Measurements from ENCODE around the gene RBP3.

RBP3 gene

DNA sequence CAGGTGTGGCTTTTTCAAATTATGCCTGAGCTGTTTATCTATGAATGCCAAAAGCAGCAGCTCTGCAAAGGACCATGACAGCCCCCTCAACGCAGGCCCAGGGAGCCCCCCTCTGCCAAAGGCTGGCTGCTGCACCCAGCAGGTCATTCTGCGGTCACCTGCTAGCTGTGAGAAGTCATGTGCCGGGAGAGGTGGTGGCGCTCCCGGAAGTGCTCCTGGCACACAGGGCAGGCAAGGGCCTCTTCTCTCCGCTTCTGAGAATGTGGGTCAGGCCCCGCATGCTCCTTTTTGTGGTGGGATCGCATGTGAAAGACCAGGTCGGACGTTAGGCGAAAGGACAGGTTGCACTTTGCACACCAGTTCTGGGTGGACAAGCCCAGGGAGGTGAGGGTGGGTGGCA lies 19.5 kb downstream of the RBP3 start:
- no peak overlapping the region for H3K9ac ChIP-seq (ENCODE audit: low read depth, low read length)
- no peak for ATAC-seq (ENCODE audit: insufficient read depth, low read depth)

DNA sequence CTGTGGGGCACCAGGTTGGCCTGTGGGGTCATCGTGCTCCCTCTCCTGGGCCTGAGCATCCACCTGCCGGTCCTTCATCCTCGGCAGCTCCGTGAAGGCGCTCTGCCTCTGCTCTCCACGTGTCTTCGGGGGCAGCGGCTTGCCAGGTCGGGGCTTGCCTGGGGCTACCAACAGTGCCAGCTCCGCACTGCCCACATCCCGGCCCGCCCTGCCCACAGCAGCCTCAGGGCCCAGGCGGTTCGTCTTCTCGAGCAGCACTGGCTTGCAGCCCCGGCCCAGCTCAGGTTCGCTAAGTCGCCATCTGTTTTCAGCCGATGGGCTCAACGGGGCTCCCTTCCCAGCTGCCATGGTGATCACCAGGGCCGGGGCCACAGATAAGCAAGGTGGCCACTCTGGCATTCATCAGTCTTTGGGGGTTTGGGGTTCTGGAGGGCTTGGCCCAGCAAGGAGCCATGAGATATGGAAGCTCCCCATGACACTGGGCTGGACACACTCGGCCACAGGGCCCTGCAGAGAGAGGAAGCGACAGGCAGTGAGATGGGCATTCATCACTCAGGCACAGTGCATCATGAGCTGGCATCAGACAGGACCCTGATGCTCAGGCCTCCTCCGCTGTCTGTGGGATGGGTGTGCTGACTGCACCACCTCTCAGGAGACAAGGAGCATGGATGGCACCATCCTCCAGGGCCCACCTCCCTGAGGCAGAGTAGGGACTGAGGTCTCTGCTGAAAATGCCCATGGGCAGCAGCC lies 20.4 kb downstream of the RBP3 start:
- no peak overlapping the region for H2AFZ ChIP-seq (ENCODE audit: low read depth, low read length)
- no peaks in the 10 kb centered on the region for H3K79me2 ChIP-seq (ENCODE audit: insufficient read depth, low read length)
- no peak overlapping the region for H3K4me2 ChIP-seq (ENCODE audit: insufficient read depth, low read length)
- no peaks in the 10 kb centered on the region for H3K9me3 ChIP-seq (ENCODE audit: insufficient read depth, low read length, severe bottlenecking)
- no peaks in the 10 kb centered on the region for H3K4me1 ChIP-seq (ENCODE audit: insufficient read depth, low read length)
- H3K27ac ChIP-seq (ENCODE audit: low read length), result no peak overlapping the region
- H4K20me1 ChIP-seq (ENCODE audit: insufficient read depth, low read length), result 0 out of 2 replicates have a peak, but pooled peaks cover 4% of the 10 kb centered on the region
- ATAC-seq (ENCODE audit: insufficient read depth, low read depth) (no peak), DNase-seq (no peak)
- TF ChIP-seq, protein P1, sequence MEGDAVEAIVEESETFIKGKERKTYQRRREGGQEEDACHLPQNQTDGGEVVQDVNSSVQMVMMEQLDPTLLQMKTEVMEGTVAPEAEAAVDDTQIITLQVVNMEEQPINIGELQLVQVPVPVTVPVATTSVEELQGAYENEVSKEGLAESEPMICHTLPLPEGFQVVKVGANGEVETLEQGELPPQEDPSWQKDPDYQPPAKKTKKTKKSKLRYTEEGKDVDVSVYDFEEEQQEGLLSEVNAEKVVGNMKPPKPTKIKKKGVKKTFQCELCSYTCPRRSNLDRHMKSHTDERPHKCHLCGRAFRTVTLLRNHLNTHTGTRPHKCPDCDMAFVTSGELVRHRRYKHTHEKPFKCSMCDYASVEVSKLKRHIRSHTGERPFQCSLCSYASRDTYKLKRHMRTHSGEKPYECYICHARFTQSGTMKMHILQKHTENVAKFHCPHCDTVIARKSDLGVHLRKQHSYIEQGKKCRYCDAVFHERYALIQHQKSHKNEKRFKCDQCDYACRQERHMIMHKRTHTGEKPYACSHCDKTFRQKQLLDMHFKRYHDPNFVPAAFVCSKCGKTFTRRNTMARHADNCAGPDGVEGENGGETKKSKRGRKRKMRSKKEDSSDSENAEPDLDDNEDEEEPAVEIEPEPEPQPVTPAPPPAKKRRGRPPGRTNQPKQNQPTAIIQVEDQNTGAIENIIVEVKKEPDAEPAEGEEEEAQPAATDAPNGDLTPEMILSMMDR (IDR thresholded peaks at IDR 0.05; ENCODE audit: borderline replicate concordance, extremely low read depth, low read length, poor library complexity, severe bottlenecking), result no peak
- no peak for TF ChIP-seq EZH2 (IDR thresholded peaks at IDR 0.05; ENCODE audit: borderline replicate concordance, low read depth, low read length, severe bottlenecking)
- H3K27me3 ChIP-seq (ENCODE audit: insufficient read depth, low read length, poor library complexity), result peaks cover 15% of the 10 kb centered on the region
- no peak overlapping the region for H3K4me3 ChIP-seq (ENCODE audit: low read depth in 1 of 2, low read length in 2 of 2)
- no peaks in the 10 kb centered on the region for H3K36me3 ChIP-seq (ENCODE audit: insufficient read depth, low read length)
- no peak overlapping the region for H3K9ac ChIP-seq (ENCODE audit: low read depth, low read length)

More for the DNA sequence above, 19.5 kb downstream of the RBP3 start:
- no peaks in the 10 kb centered on the region for H3K79me2 ChIP-seq (ENCODE audit: insufficient read depth, low read length)
- H3K27ac ChIP-seq (ENCODE audit: low read length), result no peak overlapping the region
- H3K9me3 ChIP-seq (ENCODE audit: insufficient read depth, low read length, severe bottlenecking), result no peaks in the 10 kb centered on the region
- no peaks in the 10 kb centered on the region for H3K4me1 ChIP-seq (ENCODE audit: insufficient read depth, low read length)
- H3K4me3 ChIP-seq (ENCODE audit: low read depth in 1 of 2, low read length in 2 of 2), result no peak overlapping the region
- H4K20me1 ChIP-seq (ENCODE audit: insufficient read depth, low read length), result 0 out of 2 replicates have a peak, but pooled peaks cover 4% of the 10 kb centered on the region
- H3K4me2 ChIP-seq (ENCODE audit: insufficient read depth, low read length), result no peak overlapping the region
- peaks cover 15% of the 10 kb centered on the region for H3K27me3 ChIP-seq (ENCODE audit: insufficient read depth, low read length, poor library complexity)
- no peak for DNase-seq
- no peaks in the 10 kb centered on the region for H3K36me3 ChIP-seq (ENCODE audit: insufficient read depth, low read length)
- H2AFZ ChIP-seq (ENCODE audit: low read depth, low read length), result no peak overlapping the region
- no peak for TF ChIP-seq EZH2 (IDR thresholded peaks at IDR 0.05; ENCODE audit: borderline replicate concordance, low read depth, low read length, severe bottlenecking)
- TF ChIP-seq, protein P1 (IDR thresholded peaks at IDR 0.05; ENCODE audit: borderline replicate concordance, extremely low read depth, low read length, poor library complexity, severe bottlenecking), result no peak

DNA sequence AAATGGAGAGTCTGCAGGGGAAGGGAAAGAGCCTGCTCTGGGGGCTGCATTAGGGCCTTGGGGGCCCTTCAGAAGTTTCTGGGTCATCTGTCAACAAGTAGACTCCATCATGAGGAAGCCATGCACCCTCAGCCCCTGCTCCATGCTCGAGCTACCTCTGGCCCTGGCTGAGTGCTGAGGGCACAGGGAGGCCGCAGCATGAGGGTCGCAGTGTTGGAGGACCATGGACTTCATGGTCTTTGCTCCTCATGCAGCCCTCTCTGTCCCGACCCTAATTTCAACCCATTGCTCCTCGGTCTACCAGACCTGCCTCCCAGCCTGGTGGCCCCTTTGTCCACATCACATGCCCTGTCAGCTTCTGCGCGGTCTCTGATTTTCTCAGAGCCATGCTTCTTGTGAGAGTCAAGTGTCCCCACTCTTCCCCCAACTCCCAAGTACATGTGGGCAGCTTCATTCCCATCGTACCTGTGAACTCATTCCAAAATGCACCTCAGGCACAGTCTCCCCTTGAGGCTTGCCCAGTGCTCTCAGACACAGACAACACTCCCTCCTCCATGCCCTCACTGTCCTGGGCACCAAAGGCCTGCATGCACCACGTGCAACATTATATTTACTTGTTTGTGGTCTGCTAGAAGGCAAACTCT lies 21.2 kb downstream of the RBP3 start:
- Histone ChIP-seq H3K9me3 (ENCODE audit: insufficient read depth, low read length, severe bottlenecking) (no peaks in the 10 kb centered on the region), H3K4me2 (ENCODE audit: insufficient read depth, low read length) (no peak overlapping the region), H3K4me3 (ENCODE audit: low read depth in 1 of 2, low read length in 2 of 2) (no peak overlapping the region), H3K4me1 (ENCODE audit: insufficient read depth, low read length) (no peaks in the 10 kb centered on the region), H3K79me2 (ENCODE audit: insufficient read depth, low read length) (no peaks in the 10 kb centered on the region), H2AFZ (ENCODE audit: low read depth, low read length) (no peak overlapping the region), H3K36me3 (ENCODE audit: insufficient read depth, low read length) (no peaks in the 10 kb centered on the region), H4K20me1 (ENCODE audit: insufficient read depth, low read length) (0 out of 2 replicates have a peak, but pooled peaks cover 4% of the 10 kb centered on the region), H3K27me3 (ENCODE audit: insufficient read depth, low read length, poor library complexity) (peaks cover 12% of the 10 kb centered on the region), H3K27ac (ENCODE audit: low read length) (no peak overlapping the region), H3K9ac (ENCODE audit: low read depth, low read length) (no peak overlapping the region)
- DNase-seq, result no peak
- TF ChIP-seq EZH2 (IDR thresholded peaks at IDR 0.05; ENCODE audit: borderline replicate concordance, low read depth, low read length, severe bottlenecking), result no peak
- TF ChIP-seq, protein P1 (IDR thresholded peaks at IDR 0.05; ENCODE audit: borderline replicate concordance, extremely low read depth, low read length, poor library complexity, severe bottlenecking), result no peak
- ATAC-seq (ENCODE audit: insufficient read depth, low read depth), result no peak

Data from DND-41 (cell line).